Measurements from ENCODE around the gene DAPK2. TPM values are rescaled to one million over a fixed set of nuclear protein-coding genes. Genes with fewer than 3 reads are reported as not detected.

The DAPK2 gene
- total RNA-seq, 1 experiment from 2014 or later, result 1.4 TPM

DNA sequence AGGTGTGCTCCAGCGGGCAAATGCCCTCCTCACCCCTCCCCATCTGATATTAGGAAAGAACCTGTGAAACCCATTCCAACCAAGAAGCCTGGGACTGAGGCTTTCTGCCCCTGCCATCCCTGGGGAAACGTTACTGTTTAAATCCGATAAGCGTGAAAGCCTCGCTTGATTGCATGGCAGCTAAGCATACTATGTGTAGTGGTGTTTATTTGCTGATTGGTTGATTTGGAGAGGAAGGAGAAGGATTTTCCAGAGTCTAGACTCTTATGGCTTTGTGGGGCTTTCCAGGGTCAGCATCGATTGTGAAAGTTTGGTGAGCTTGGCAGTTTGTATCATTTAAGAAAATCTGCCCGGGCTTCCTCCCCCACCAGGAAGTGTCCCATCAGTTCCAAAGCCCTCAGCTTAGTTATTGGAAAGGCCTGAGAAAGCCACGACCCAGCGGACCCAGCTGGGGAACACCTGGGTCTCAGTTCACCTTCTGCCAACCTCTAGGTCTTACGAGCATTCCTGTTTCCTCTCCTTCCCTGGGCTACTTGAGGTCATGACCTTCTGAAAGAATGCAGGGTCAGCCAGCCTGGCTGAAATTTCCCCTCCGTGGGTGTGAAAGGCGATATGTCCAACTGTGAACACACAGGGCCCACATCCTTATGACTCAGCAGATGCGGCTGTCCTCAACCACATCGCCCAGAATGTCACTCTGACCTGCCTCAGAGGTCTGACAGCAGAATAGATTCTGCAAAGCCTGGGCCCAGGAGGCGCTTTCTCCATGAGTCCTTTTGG lies 149.8 kb downstream of the DAPK2 start:
- POLR2A ChIA-PET, result no interaction called here
- no TSS peak for BruUV-seq (replicated peaks)
- Histone ChIP-seq H3K27me3 (replicated peaks; ENCODE audit: control insufficient read depth, insufficient read depth, low read length) (no peaks in the 10 kb centered on the region), H3K9me3 (no peaks in the 10 kb centered on the region), H3K4me1 (peaks cover 10% of the 10 kb centered on the region), H3K36me3 (ENCODE audit: control insufficient read depth, insufficient read depth, low read length) (no peaks in the 10 kb centered on the region), H3K4me3 (ENCODE audit: low read depth, low read length) (no peak overlapping the region)
- CTCF ChIA-PET, result no interaction called here
- Mint-ChIP-seq H3K4me3 (ENCODE audit: unreplicated experiment) (no peak overlapping the region), H3K27ac (ENCODE audit: unreplicated experiment) (peak overlapping the region; percentile 53), H3K9me3 (ENCODE audit: unreplicated experiment) (no peaks in the 10 kb centered on the region), H3K4me1 (ENCODE audit: low read depth, unreplicated experiment) (peaks cover 9% of the 10 kb centered on the region), H3K27me3 (ENCODE audit: insufficient read depth, unreplicated experiment) (no peaks in the 10 kb centered on the region), H3K36me3 (ENCODE audit: insufficient read depth, unreplicated experiment) (no peaks in the 10 kb centered on the region)
- intact Hi-C loops (cut with micrococcal nuclease; ENCODE audit: unreplicated experiment), result no loop called here
- TF ChIP-seq, protein P1, sequence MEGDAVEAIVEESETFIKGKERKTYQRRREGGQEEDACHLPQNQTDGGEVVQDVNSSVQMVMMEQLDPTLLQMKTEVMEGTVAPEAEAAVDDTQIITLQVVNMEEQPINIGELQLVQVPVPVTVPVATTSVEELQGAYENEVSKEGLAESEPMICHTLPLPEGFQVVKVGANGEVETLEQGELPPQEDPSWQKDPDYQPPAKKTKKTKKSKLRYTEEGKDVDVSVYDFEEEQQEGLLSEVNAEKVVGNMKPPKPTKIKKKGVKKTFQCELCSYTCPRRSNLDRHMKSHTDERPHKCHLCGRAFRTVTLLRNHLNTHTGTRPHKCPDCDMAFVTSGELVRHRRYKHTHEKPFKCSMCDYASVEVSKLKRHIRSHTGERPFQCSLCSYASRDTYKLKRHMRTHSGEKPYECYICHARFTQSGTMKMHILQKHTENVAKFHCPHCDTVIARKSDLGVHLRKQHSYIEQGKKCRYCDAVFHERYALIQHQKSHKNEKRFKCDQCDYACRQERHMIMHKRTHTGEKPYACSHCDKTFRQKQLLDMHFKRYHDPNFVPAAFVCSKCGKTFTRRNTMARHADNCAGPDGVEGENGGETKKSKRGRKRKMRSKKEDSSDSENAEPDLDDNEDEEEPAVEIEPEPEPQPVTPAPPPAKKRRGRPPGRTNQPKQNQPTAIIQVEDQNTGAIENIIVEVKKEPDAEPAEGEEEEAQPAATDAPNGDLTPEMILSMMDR (IDR thresholded peaks at IDR 0.05; ENCODE audit: insufficient read depth in 1 of 2, low read depth in 1 of 2, low read length in 1 of 2, severe bottlenecking in 1 of 2, unreplicated experiment in 1 of 2), result no peak
- peak; percentile 30 to 62 for DNase-seq

DNA sequence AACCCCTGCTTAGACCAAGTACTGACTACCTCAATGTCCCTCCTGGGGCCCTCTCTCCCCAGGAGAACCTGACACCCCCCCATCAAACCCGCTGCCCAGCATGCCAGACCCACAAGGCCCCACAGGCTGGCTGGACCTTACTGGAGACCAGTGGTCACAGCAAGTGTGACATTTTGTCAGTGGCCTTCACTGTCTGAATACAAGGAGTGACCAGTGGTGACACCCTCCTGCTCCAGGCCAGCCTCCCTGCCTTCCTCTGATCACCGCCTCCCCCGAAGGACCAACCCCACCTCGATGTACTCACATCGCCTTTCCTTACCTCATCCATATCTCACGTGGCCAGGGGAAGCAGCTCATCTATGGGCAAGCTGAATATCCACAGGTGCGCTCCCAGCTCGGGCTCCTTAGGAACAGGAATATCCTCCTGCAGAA lies 150.5 kb downstream of the DAPK2 start:
- Mint-ChIP-seq H3K36me3 (ENCODE audit: insufficient read depth, unreplicated experiment) (no peaks in the 10 kb centered on the region), H3K27ac (ENCODE audit: unreplicated experiment) (no peak overlapping the region), H3K9me3 (ENCODE audit: unreplicated experiment) (no peaks in the 10 kb centered on the region), H3K4me3 (ENCODE audit: unreplicated experiment) (no peak overlapping the region), H3K27me3 (ENCODE audit: insufficient read depth, unreplicated experiment) (no peaks in the 10 kb centered on the region), H3K4me1 (ENCODE audit: low read depth, unreplicated experiment) (peaks cover 9% of the 10 kb centered on the region)
- BruUV-seq (replicated peaks), result no TSS peak
- no peak overlapping the region for H3K4me3 ChIP-seq (ENCODE audit: low read depth, low read length)
- H3K36me3 ChIP-seq (ENCODE audit: control insufficient read depth, insufficient read depth, low read length), result no peaks in the 10 kb centered on the region
- CTCF ChIA-PET, result interaction anchor here (1.2 kb wide), 1 partner anchor 144 kb away, joined by 3 read pairs; no protein-coding TSS in a partner anchor
- POLR2A ChIA-PET, result no interaction called here
- H3K9me3 ChIP-seq, result no peaks in the 10 kb centered on the region
- H3K4me1 ChIP-seq, result peaks cover 10% of the 10 kb centered on the region
- no peak for DNase-seq
- intact Hi-C loops (cut with micrococcal nuclease; ENCODE audit: unreplicated experiment), result no loop called here
- TF ChIP-seq, protein P1 (IDR thresholded peaks at IDR 0.05; ENCODE audit: insufficient read depth in 1 of 2, low read depth in 1 of 2, low read length in 1 of 2, severe bottlenecking in 1 of 2, unreplicated experiment in 1 of 2), result no peak
- no peaks in the 10 kb centered on the region for H3K27me3 ChIP-seq (replicated peaks; ENCODE audit: control insufficient read depth, insufficient read depth, low read length)

DNA sequence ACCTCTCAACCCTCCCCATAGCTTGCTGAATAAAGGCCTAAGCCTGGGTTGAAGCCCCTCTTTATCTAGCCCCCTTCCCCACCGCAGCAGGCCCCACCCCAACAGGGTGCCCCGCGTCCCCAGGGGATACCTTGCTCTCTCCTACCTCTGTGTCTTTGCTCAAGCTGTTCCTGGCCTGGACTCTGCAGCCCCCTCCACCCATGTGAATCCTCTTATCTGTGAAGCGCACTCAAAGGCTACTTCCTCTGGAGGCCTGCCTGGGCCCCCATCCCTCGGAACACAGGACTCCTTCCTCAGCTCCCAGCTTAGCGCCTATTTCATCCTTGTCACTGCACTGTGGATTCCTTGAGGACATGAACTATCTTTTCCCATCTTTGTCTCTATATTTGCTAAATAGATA lies 151.1 kb downstream of the DAPK2 start:
- no peak overlapping the region for H3K4me3 ChIP-seq (ENCODE audit: low read depth, low read length)
- POLR2A ChIA-PET, result no interaction called here
- no peaks in the 10 kb centered on the region for H3K36me3 ChIP-seq (ENCODE audit: control insufficient read depth, insufficient read depth, low read length)
- no peaks in the 10 kb centered on the region for H3K27me3 ChIP-seq (replicated peaks; ENCODE audit: control insufficient read depth, insufficient read depth, low read length)
- peaks cover 10% of the 10 kb centered on the region for H3K4me1 ChIP-seq
- Mint-ChIP-seq H3K4me3 (ENCODE audit: unreplicated experiment) (no peak overlapping the region), H3K9me3 (ENCODE audit: unreplicated experiment) (no peaks in the 10 kb centered on the region), H3K36me3 (ENCODE audit: insufficient read depth, unreplicated experiment) (no peaks in the 10 kb centered on the region), H3K27me3 (ENCODE audit: insufficient read depth, unreplicated experiment) (no peaks in the 10 kb centered on the region), H3K27ac (ENCODE audit: unreplicated experiment) (no peak overlapping the region), H3K4me1 (ENCODE audit: low read depth, unreplicated experiment) (peaks cover 9% of the 10 kb centered on the region)
- intact Hi-C loops (cut with micrococcal nuclease; ENCODE audit: unreplicated experiment), result no loop called here
- H3K9me3 ChIP-seq, result no peaks in the 10 kb centered on the region
- no TSS peak for BruUV-seq (replicated peaks)
- DNase-seq, result no peak
- CTCF ChIA-PET, result interaction anchor here (1.2 kb wide), 1 partner anchor 143 kb away, joined by 3 read pairs; no protein-coding TSS in a partner anchor
- TF ChIP-seq, protein P1 (IDR thresholded peaks at IDR 0.05; ENCODE audit: insufficient read depth in 1 of 2, low read depth in 1 of 2, low read length in 1 of 2, severe bottlenecking in 1 of 2, unreplicated experiment in 1 of 2), result no peak
